Rectal smooth muscle tissue (tissue), 1 donor: ENCODE measurements around the gene FBXW8.

Source experiments
- H3K27ac ChIP-seq: one replicate; pipeline ENCODE4 v1.7.0; 2013; ENCODE audit warnings: low read depth, low read length, inconsistent platforms
- H3K27me3 ChIP-seq: one replicate; pipeline ENCODE4 v1.7.0; 2013; ENCODE audit warnings: low read length; ENCODE audit not compliant: control insufficient read depth, insufficient read depth
- H3K36me3 ChIP-seq: one replicate; pipeline ENCODE4 v1.7.0; 2013; ENCODE audit warnings: low read length; ENCODE audit not compliant: control insufficient read depth, insufficient read depth
- H3K4me1 ChIP-seq: one replicate; pipeline ENCODE4 v1.7.0; 2013; ENCODE audit warnings: low read length; ENCODE audit not compliant: control insufficient read depth, insufficient read depth
- H3K4me3 ChIP-seq: one replicate; pipeline ENCODE4 v1.7.0; 2013; ENCODE audit warnings: low read length
- H3K9ac ChIP-seq: one replicate; pipeline ENCODE4 v1.7.0; 2013; ENCODE audit warnings: low read length

The FBXW8 gene

DNA sequence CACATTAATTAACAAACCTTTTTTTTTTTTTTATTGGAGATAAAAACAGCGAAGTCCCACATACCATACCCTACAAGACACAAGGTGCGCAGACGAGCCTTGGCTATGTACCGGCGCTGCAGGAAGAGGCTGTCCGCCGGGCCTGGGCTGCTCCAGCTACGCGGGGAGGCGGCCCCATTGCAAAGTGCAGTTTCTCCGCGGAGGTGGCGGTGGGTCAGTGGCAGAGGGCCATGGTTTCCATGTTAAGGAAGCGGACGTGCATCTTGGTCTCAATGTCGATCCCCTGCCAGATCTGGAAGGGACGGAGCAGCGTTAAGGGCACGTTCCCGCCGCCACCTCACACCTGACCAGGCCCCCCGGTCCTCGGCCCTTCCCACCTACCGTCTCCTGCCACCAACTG, 128.2 kb downstream of the FBXW8 start:
- no peak overlapping the region for H3K9ac ChIP-seq
- H3K36me3 ChIP-seq: no peaks in the 10 kb centered on the region
- peaks cover 4% of the 10 kb centered on the region for H3K27me3 ChIP-seq
- H3K4me3 ChIP-seq: no peak overlapping the region
- H3K27ac ChIP-seq: no peak overlapping the region
- no peaks in the 10 kb centered on the region for H3K4me1 ChIP-seq

DNA sequence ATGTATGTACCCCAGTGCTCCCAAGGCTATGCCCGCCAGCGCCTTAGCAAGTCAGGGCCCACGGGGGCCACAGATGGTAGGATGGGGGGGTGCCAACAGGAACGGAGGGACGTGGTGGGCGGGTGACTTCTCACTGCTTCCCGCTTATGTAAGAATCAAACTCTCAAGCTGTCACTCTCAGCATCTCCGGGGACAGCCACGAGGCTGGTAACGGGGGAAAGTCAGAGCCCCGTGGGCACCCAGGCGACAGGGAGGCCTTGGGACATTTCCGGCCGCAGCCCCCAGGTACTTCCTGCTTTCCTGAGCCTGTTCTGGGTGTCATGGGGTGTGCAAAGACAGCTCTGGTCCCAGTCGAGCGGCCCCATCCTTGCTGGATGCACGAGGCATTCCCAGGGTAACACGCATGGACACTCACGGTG, 129.2 kb downstream of the FBXW8 start:
- Histone ChIP-seq H3K36me3 (no peaks in the 10 kb centered on the region), H3K27me3 (no peaks in the 10 kb centered on the region), H3K9ac (no peak overlapping the region), H3K4me3 (no peak overlapping the region), H3K4me1 (no peaks in the 10 kb centered on the region), H3K27ac (no peak overlapping the region)

DNA sequence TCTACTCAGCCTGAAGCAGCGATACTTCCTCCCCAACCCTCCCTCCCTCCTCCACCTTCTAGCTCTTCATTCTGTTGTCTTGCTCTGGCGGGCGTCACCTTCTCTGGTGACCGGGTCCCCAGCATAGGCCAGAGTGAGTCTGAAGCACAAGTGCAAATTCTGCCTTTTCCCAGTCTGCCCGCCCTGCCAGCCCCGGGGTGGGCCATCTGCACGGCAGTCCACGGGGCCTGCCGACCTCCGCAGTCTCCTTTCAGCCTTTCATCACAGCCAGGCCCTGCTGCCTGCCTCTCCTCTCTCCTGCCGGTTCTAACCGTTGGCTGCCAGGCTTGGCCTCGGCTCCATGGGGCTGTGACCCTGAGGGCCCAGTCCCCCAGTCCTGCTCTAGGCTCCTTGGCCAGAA, 129.7 kb downstream of the FBXW8 start:
- no peaks in the 10 kb centered on the region for H3K27me3 ChIP-seq
- no peaks in the 10 kb centered on the region for H3K4me1 ChIP-seq
- H3K36me3 ChIP-seq: no peaks in the 10 kb centered on the region
- no peak overlapping the region for H3K4me3 ChIP-seq
- H3K27ac ChIP-seq: no peak overlapping the region
- H3K9ac ChIP-seq: no peak overlapping the region

DNA sequence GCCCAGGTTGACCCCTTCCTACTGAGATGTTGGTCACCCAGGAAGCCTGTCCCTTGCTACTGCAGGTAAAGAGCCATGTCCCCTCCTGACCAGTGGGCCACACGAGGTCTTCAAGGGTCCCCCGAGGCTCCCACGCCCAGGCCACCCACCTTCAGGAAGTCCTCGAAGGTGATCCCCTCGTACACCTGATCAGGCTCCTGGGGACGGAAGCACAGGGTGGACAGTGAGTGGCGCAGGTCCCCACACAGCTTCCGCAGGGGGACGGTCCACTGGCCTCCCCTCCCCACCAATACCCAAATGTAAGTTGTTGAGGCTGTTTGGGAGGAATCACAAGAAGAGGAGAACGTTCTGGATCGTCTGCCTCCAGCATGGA, 131.0 kb downstream of the FBXW8 start:
- H3K9ac ChIP-seq: no peak overlapping the region
- no peak overlapping the region for H3K4me3 ChIP-seq
- no peaks in the 10 kb centered on the region for H3K27me3 ChIP-seq
- no peak overlapping the region for H3K27ac ChIP-seq
- no peaks in the 10 kb centered on the region for H3K36me3 ChIP-seq
- no peaks in the 10 kb centered on the region for H3K4me1 ChIP-seq

DNA sequence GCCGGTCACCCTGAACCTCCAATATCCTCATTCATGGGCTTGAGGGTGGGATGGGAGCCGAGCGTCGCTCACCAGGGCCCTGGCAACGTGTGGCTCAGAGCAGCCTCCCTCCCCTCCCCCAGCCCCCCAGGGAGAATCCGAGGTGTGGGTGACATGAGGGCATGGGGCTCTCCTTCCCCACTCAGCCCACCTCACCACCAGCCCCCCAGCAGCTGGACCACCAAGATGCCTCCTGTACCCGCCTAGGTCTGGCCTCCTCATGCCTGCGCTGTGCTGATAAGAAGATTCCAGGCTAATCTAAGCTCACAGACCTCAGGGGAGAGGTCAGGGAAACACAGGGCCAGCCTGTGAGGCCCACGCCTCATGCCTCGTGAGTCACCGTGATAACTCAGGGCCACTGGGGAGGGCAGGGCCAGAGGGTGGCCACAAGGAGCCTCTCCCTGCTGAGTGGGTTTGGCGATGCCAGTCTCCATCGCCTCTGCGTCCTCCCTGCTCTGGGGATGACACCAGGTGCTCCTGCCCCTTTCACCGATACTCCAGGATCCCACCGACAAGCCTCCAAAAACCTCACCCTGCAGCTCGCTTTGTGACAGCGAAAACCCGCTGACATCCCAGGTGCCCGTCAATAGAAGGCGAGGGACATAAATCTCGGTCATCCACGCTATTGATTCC, 131.6 kb downstream of the FBXW8 start:
- H3K27me3 ChIP-seq: no peaks in the 10 kb centered on the region
- H3K36me3 ChIP-seq: no peaks in the 10 kb centered on the region
- no peak overlapping the region for H3K27ac ChIP-seq
- no peak overlapping the region for H3K9ac ChIP-seq
- no peaks in the 10 kb centered on the region for H3K4me1 ChIP-seq
- no peak overlapping the region for H3K4me3 ChIP-seq

DNA sequence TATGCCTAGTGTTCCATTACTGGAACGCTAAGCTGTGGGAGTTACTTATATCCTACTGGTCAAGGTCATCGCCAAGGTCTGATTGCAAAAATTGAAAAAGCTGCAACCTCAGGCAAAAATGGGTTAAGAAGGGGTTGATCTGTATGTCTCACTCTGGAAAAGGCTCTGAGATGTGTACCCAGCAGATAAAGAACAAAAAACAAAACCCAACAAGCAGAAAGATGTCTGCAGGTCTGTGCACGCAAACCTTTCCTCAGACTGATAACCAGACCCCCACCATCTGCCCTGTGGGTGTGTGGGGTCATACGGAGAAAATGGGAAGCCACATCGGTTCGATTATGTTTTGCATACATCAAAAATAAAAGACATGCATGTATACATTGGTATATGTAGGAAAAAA, 132.1 kb downstream of the FBXW8 start:
- Histone ChIP-seq H3K4me1 (no peaks in the 10 kb centered on the region), H3K4me3 (no peak overlapping the region), H3K27me3 (no peaks in the 10 kb centered on the region), H3K36me3 (no peaks in the 10 kb centered on the region), H3K27ac (no peak overlapping the region), H3K9ac (no peak overlapping the region)

DNA sequence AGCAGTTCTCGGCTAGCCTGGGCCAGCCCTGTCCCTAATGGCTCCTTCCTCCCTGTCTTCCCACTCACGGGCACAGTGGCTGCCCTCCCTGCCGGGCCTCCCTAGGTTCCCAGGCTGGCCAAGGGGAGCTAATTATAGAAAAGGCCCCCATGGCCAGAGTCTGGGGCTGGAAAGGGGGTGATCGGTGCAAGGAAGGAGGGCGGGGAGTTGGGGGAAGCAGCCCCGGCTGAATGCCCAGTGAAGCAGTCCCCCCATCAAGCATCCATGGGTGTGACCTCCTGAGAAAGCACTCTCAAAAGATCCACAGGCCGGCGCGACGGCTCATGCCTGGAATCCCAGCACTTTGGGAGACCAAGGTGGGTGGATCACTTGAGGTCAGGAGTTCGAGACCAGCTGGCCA, 133.6 kb downstream of the FBXW8 start:
- H3K27ac ChIP-seq: no peak overlapping the region
- no peak overlapping the region for H3K9ac ChIP-seq
- H3K36me3 ChIP-seq: no peaks in the 10 kb centered on the region
- H3K27me3 ChIP-seq: no peaks in the 10 kb centered on the region
- no peak overlapping the region for H3K4me3 ChIP-seq
- no peaks in the 10 kb centered on the region for H3K4me1 ChIP-seq

DNA sequence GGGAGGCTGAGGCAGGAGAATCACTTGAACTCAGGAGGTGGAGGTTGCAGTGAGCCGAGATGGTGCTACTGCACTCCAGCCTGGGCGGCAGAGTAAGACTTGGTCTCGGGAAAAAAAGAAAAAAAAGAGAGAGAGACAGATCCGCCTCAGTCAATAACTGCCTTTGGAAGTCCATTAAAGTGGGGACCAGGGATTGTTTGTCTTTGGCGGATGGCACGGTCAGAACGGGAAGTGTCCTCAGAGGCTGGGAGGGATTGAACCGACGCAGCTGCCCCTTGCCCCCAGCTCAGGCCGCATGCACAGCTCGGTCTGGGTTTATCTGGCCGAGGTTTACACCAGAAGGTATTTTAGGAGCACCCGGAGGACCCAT, 134.0 kb downstream of the FBXW8 start:
- H3K27ac ChIP-seq: no peak overlapping the region
- no peaks in the 10 kb centered on the region for H3K36me3 ChIP-seq
- H3K9ac ChIP-seq: no peak overlapping the region
- H3K4me3 ChIP-seq: no peak overlapping the region
- H3K27me3 ChIP-seq: no peaks in the 10 kb centered on the region
- H3K4me1 ChIP-seq: no peaks in the 10 kb centered on the region

DNA sequence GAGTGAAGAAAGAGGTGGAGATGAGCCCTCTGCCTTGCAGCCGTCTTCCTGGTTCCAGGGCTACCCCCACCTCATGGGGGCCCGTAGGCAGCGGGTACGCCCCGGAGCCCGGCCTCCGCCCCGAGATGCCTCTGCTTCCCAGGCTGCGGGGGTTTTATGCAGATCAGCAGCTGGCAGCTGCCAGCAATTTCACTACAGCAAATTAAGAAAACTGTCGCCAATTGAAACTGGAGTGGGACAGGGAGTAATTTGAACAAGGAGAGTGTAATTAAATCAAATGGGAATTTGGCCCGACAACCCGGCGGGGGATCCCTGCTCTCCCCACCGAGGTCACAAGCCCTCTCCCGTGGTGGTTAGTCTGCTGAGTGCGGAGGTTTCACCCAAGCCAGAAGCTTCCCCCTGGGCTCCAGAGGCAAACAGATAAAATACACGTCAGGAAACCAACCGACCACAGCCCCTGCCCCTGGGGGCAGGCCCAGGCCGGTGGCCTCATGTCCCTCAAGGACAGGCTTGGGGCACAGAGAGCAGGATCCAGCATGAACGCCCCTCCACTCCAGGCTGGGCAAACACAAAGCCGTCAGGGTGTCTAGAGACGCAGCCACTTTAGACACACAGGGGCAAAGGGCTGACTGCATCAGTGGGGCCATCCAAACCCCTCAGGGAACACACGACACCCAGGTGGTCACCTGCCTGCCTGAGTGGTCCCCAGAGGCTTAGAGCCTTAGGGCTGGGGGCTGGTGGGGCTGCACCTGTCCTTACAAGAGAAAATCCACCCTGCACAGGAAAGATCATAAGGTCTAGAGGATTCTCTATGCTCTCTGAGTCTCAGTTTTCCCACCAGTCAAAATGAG, 134.6 kb downstream of the FBXW8 start:
- H3K4me3 ChIP-seq: no peak overlapping the region
- H3K36me3 ChIP-seq: no peaks in the 10 kb centered on the region
- H3K9ac ChIP-seq: no peak overlapping the region
- H3K27me3 ChIP-seq: no peaks in the 10 kb centered on the region
- H3K4me1 ChIP-seq: no peaks in the 10 kb centered on the region
- no peak overlapping the region for H3K27ac ChIP-seq

DNA sequence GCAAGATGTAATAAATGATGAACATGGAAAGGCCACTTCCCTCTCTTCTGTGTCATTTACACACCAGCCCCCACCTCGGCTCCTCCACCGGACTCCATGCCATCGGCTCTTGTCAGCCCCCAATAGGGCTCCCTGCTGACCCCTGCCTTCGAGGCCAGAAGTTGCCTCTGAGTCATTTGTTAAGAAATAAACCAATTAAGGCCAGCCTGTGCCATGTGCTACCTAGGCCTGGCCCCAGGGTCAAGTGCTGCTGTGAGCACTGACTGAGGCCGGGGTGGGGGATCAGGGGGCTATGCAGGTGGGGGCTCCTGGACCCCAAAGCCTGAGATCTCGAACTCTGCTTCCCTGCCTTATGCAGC, 135.2 kb downstream of the FBXW8 start:
- Histone ChIP-seq H3K27me3 (no peaks in the 10 kb centered on the region), H3K4me3 (no peak overlapping the region), H3K36me3 (no peaks in the 10 kb centered on the region), H3K9ac (no peak overlapping the region), H3K27ac (no peak overlapping the region), H3K4me1 (no peaks in the 10 kb centered on the region)

DNA sequence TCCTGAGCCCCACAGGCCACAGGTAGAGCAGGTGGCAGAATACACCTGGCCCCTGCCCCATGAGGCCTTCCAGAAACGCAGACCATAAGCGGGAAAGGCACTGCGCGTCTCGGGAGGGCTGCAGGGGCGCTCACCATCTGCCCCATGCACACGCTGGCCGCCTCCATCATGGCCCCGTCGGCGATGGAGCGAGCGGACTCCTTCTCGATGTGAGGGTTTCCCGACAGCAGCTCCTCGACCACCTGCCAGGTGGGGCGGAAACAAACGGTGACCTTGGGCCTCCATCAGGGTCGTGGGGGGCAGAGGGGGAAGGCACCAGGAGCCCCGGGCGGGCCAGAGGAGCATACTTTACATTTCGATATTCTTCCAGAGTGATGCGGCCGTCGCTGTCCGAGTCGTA, 135.7 kb downstream of the FBXW8 start:
- Histone ChIP-seq H3K4me1 (no peaks in the 10 kb centered on the region), H3K36me3 (no peaks in the 10 kb centered on the region), H3K27me3 (no peaks in the 10 kb centered on the region), H3K4me3 (no peak overlapping the region), H3K27ac (no peak overlapping the region), H3K9ac (no peak overlapping the region)

DNA sequence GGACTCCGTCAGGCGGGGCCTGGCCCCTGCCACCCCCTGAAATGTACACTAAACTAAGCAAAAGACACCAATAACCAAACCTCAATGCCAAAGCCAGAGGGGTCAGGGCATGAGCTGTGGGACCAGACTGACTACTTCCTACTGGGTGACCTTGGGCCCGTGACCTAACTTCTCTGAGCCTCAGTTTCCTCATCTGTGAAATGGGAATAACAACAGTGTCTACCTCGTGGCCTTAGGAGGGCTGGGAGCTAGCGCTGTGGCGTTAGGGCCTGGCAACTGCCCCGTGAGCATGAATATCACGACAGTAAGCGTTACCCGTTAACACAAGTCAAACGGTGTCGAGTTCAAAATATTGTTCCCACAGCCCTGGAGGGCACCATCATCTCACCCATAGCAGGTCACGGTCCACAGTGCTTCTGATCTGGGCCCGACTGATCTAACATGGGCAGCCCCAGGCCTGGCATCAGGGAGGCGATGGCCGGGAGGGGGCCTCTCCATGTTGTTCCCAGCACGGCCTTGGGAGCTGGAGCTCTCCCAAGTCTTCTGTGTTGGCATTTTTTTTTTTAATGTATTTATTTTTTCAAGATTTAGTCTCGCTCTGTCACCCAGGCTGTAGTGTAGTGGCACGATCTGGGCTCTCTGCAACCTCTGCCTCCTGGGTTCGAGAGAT, 136.2 kb downstream of the FBXW8 start:
- no peaks in the 10 kb centered on the region for H3K4me1 ChIP-seq
- no peak overlapping the region for H3K27ac ChIP-seq
- no peak overlapping the region for H3K9ac ChIP-seq
- no peak overlapping the region for H3K4me3 ChIP-seq
- H3K27me3 ChIP-seq: no peaks in the 10 kb centered on the region
- no peaks in the 10 kb centered on the region for H3K36me3 ChIP-seq
